Stimulated activated CD8-positive, alpha-beta memory T cell treated with anti-CD3 and anti-CD28 coated beads, Interleukin-2, amount 100 ng/mL, for 48 hours (primary cell): ENCODE data around the gene KHDRBS2.

ENCODE experiments used
- DNase-seq, 2 donors: peaks; one replicate each; pipeline ENCODE4 v3.0.0-alpha.2; 2020; ENCODE audit warnings: low read depth in 2 of 2

KHDRBS2 gene

DNA sequence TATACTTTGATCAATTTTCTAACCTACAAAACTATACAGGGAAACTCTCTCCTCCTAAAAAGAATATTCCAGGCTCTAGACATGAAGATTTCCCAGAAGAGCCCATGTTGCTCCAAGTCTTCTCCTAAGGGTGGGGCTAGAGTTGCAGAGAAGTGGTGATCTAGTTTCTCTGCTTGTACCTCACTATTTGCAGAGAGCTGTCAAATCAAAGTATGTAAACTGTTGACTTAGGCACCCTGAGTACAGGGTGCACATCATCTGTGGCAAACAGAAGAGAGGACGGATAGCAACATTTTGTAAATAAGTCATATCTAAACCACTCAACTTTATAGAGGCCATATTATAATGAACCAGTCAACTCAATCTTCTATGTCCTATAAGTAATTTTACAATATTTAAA is 250.1 kb downstream of the KHDRBS2 start:
- DNase-seq, result no peak

DNA sequence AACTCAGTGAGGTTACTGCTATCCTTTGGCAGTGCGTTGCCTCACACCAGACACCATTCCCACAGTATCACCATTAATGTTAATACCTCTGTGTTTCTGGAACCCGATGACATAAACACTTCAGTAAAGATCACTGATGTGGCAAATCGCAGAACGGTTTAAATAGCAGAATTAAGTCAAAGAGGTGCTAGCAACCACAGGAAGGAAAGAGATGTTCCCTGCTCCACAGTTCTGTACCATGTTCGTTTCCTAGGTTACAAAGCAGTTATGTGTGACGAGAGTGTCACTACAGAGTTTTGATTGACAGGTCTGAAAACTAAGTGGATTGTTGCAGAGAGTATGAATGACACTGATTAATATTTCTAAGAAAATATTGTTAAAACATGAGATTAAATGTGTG is 272.3 kb downstream of the KHDRBS2 start:
- DNase-seq, result no peak

DNA sequence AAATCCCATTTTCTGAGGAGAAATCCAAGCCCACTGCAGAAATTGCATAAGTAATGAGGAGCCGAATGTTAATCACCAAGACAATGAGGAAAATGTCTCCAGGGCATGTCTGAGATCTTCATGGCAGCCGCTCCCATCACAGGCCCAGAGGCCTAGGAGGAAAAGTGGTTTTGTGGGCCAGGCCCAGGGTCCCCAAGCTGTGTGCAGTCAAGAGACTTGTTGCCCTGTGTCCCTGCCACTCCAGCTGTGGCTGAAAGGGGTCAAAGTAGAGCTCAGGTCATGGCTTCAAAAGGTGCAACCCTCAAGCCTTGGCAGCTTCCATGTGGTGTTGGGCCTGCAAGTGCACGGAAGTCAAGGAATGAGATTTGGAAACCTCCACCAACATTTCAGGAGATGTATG is 276.6 kb downstream of the KHDRBS2 start:
- no peak for DNase-seq

DNA sequence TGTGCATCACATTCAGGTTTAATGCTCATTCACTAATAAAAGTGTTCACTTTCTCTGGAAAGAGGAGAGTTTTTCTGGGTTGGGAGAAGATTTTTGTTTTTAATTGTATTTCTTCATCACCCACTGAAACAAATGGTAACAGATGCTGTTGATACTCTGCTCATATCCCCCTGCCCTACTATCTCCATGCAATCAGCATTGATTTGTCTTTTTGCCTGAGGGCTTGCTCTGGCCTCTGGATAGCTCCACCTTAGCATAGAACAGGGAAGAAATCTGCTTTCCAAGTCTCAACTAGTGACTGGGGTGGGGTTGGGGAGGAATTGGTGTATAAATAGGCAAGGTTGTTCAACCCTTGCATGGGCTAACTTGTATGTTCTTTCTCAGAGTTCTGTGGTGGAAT is 296.4 kb downstream of the KHDRBS2 start:
- DNase-seq, result no peak

DNA sequence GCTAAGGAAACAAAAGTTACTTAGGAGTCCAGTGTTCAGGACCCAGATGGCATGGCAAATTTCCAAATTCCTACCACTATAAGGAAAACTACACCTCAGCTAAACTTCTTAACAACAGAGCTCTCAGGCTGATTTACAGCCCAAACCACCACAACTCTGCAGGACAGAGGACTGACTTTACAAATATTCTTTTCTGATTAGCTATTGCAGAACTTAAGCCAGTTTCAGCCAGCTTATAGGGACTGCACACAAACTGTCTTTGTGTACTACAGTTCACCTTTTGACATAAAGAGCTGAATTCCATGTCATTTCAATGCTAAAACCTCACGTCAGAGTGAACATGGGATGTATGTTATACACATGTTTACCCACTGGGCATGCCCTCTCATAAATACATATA is 305.4 kb downstream of the KHDRBS2 start:
- no peak for DNase-seq

DNA sequence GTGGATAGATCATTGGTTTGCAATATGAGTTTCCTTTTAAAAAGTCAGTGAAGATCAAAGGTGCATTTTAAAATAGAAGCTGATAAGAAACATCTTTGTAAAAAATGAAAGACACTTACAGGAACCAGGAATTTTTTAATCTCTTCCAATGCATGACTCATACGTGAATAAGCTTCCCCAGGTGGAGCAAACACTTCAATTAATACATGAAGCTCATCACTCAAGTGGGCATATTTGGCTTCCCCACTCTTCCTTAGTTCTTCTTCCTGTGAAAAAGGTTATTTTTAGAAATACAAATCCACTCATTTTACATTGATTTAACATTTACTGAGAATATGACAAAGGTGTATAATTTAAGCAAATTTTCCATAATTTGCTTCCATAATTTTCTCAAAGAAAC is 308.1 kb downstream of the KHDRBS2 start:
- DNase-seq, result no peak

DNA sequence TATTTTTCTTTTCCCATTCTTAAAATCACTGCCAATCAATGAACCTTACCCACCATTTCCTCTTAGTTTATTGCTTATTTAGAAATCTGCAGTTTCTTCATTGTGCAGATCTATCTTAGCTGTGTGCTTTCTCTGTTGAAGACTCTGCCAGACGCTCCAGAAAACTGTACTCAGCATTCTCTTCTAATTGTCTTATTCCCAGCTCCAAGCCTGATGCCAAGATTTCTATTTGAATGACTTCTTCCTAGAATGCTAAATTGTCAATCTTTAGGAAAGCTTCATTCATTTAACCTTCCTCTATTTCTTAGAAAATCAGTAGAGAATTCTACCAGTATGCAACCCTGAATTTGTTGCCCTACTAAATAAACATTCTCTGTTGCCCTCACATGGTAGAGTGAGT is 308.9 kb downstream of the KHDRBS2 start:
- no peak for DNase-seq

DNA sequence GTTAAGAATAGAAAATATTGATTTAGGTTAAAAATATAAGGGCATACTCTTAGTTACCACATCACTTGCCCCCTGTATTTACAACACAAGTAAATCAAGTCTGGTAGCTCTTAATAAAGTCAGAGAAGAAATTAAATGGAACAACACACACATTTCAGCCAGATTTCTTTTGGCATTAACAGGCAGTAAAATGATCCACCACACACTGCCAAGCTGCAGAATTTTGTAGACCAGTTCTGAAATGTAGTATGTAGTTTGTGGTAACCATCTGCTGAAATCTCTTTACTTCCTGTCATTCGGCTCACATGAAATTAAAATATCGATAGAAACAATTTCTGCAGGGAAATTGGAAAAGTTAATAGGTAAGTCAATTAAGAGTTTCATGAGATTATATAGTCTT is 326.8 kb downstream of the KHDRBS2 start:
- DNase-seq, result no peak

DNA sequence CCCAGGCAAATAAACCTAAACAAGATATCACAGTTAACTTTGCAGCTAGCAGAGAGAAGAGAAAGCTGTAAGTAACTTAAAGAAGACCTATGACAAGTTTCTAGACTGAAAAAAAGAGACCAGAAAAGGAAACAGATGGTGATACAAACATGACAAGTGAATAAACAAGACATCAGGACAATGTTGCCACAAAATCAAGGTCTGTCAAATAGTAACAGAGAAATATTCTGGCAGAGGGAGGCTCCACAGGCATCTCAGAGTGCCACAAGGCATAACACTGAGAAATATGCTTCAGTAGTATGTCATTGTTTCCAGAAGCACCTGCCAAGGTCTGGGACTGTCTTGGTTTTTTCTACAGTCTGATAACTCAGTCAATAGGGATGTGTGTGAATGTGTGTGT is 332.2 kb downstream of the KHDRBS2 start:
- no peak for DNase-seq

DNA sequence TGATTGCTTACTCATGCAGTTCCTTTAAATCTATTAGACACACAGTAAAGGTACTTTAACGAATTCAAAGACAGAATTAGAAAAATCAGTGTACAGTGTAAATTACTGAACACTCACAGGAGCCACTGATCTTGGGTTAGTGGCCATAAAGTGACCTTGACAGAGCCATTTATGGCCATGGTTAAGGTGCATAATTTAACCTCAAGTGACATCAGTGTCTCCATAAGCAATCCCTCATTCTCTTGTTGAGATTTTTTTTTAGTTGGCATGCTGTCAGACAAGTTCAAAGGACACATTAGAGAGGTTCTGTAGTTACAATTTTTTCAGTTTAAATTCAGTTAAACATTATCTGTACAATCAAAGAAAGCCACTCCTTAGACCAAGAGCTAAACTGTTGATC is 334.4 kb downstream of the KHDRBS2 start:
- no peak for DNase-seq

DNA sequence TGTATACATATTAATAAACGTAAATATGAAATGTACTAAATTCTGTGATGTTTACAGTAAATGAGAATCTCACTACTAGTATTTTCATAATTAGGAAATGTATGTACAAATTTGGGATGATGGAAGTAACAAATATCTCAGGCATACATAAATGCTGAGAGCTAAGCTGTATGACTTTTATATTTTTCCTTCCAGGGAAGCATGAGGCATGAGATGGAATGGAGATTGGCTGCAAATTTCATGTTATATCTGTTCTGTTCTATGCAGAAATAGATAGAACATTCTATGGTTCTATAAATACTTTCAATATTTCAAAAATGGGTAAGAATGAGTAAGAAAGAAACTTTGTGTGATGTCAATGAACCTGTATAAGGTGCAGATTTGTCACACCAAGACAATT is 335.2 kb downstream of the KHDRBS2 start:
- DNase-seq, result no peak

DNA sequence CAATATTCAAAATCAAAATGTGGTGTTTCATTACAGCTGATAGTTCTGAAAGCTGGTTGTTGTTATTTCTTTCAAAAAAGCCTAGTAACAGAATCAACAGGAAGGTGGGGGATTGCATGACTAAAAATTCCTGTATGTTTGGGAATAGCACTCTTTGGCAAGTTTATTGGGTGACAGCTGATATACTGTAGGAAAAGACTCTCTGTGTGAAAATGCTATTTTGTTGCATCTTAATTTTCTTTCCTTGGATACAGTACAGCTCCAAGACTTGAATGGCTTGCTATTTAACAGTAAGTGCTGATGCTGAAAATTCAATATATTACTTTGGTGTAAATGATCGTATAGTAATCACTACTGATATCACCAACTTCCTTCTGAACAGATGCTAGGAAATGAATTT is 336.1 kb downstream of the KHDRBS2 start:
- no peak for DNase-seq

DNA sequence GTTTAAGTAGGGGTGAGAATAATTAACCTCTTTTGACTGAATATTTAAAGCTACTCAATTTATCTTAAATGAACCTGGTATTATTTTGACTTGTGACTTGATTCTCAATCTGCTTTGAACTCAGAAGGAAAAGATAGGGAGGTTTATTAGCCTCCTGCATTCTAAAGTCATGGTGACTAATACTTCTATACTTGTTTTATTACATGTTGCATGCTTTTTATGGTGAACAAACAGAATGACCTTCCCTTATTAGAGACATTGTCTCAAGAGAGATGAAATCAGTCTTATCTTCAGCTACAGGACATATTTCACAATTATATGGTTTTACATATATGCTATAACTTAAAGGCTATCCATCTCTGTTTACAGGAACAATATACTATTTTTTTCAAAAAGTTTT is 336.9 kb downstream of the KHDRBS2 start:
- DNase-seq, result no peak

DNA sequence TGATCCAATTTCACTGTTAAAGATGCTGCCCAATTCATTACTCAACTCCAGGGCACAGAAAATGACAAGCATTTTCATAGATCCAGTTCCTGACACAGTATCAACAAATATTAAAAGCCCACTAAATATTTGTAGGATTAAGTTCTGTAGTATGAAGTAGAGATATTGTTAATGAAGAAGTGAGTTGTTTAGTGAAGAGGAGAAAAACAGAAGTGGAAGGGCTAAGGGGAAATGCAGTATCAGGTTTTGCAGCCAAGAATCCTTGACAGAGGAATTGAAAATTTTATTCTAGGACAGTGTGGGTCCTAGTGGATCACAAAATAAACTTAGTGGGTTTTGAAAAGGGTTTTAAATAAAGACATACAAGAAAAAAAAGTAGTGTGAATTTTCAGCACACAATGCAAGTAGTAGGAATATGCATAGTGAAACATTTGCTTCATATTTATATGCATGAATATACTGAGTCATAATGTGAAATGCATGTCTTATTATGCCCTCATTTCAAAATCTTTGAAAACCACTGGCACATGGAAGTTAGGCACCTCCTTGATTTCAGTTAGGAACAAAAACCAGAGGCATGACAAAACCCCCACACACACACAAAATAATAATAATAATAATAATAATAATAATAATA is 338.6 kb downstream of the KHDRBS2 start:
- no peak for DNase-seq

DNA sequence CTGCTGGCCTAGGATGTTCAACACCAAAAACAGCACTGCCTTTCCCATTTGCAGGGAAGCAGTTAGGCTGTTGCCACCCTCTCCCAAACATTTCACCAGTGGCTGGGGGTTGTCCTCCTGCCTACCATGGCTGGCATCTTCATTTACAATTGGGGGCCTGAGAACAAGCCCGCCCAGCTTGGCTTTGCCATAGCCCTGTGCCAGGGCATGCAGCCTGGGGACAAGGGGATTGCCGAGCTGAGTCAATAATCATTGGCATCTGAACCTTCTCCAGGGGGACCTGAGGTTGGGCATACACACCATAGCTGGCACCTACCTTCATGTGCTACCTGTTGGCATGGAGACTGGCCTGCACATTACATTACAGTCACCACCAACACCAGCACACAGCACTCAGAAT is 345.1 kb downstream of the KHDRBS2 start:
- no peak for DNase-seq

DNA sequence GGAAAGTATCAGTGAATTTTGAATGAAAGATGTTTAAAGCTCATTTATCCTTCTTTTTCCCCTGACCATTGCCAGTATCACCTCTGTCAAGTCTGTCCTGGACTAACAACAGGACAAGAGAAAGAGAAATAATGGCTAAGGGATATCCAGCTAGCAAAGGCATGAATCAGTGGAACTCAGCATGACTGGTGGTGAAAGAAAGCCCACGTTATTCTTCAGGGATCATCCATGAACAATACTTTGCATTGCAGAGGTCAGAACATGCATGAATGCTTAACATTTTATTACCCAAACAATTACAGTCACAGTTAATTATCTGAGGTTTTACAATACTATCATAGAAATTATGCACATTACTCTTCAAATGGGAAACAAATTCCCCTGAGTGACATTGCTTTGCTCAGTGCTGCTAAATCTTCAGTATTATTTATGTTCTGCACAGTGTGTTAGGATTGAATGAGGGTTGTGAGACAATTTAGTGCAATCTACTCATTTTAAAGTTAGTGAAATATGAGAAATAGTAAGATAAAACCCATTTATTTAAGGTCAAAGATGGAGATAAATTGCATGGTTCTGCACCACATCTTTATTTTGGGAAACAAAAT is 350.7 kb downstream of the KHDRBS2 start:
- DNase-seq, result no peak

DNA sequence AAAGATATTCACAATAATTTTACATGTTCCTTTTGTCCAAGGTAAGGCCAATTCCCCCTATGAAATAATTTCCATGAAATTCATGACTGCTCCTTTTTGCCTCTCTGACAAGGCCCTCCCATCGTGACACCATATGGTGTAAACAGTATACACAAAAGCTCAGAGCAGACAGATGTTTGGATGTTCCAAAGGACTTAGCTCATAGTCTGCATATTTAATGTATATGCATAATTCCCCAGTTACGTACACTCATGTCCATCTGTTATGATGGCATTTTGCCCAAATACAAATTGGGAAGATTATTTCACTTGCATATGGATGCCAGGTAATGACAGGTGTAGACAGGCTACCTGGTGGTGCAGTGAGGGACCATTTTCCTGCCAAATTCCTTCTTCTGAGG is 376.5 kb downstream of the KHDRBS2 start:
- no peak for DNase-seq

DNA sequence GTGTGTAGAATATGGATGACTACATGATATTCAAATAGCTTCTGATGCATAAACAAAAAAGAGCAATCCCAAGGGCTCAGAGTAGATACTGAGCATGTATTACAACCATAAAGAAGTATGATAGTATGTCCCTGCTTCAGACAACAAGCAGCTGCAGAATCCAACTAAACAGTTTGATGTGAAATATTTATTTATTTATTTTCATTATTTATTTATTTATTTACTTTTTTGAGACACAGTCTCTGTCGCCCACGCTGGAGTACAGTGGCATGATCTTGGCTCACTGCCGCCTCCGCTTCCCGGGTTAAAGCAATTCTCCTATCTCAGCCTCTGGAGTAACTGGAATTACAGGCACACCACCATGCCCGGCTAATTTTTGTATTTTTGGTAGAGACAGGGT is 384.3 kb downstream of the KHDRBS2 start:
- DNase-seq, result no peak

DNA sequence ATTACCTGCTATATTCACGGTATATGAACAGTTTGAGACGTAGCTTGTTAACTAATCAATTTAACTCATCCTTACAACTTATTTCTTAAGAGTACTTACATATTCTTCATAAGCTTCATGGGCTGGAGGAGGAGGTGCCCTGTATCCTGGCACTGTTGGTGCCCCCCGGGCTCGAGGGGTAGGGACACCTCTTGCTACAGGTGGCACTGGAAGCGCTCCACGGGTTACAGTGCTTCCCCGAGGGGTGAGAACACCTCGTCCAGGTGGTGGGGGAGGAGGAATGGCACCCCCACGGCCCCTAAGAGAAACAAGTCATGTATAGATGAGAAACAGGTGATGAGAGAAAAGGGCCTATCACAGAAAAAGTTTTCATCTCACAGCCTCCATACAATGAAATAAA is 391.5 kb downstream of the KHDRBS2 start:
- no peak for DNase-seq

DNA sequence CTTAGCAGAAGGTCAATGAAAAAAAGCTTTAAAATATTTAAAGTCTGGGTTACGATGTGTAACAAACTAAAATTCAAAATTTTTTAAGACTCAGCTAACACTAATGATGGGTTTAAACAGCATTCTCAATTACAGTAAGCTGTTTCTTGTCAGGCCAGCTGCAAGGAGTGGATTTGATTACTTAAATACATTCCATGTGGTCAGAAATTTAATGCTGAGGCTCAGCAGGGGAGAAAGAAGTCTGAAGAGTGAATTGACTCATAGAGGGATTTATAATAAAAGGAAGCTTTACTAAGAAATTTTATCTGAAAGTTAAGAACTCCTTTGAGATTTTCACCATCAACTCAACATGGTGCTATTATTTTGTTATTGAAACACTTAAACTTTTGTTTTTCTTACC is 398.6 kb downstream of the KHDRBS2 start:
- DNase-seq, result no peak

DNA sequence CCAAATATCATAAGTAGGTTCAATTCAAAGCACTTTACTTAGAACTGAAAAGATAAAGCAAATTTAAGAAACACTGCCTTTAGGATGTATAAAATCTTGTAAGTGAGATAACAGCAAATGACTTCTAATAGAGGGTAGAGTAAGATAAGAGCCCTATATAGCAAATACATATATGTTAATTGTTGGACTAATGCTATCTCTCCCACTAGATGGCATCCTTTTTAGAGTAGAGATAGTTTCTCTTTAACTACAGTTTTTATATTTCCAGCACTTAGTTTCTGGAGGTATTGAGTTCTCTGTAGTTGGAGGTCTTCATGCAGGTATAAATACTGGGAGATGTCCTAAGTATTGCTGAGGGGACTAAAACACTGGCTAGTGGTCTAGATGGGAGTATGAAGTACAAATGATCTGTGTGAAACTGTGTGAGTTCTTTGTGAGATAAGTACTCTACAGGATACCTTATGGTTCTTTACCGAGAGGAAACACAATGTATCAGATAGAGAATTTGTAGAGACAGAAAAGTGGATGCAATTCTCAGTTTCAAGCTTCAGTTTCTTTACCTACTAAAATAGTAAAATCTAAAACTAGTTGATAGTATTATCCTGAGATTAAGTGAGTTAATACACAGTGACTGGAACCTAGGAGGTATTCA is 399.3 kb downstream of the KHDRBS2 start:
- no peak for DNase-seq

DNA sequence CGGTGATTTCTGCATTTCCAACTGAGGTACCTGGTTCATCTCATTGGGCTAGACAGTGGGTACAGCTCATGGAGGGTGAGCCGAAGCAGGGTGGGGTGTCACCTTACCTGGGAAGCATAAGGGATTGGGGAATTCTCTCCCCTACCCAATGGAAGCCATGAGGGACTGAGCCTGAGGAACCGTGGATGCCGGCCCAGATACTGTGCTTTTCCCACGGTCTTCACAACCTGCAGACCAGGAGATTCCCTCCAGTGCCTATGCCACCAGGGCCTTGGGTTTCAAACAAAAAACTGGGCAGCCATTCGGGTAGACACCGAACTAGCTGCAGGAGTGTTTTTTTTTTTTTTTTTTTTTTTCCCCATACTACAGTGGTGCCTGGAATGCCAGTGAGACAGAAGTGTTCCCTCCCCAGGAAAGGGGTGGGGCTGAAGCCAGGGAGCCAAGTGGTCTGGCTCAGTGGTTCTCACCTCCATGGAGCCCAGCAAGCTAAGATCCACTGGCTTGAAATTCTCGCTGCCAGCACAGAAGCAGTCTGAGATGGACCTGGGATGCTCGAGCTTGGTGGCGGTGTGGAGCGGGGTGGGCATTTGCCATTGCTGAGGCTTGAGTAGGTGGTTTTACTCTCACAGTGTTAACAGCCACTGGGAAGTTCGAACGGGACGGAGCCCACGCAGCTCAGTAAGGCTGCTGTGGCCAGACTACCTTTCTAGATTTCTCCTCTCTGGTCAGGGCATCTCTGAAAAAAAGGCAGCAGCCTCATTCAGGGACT is 416.2 kb downstream of the KHDRBS2 start:
- no peak for DNase-seq

DNA sequence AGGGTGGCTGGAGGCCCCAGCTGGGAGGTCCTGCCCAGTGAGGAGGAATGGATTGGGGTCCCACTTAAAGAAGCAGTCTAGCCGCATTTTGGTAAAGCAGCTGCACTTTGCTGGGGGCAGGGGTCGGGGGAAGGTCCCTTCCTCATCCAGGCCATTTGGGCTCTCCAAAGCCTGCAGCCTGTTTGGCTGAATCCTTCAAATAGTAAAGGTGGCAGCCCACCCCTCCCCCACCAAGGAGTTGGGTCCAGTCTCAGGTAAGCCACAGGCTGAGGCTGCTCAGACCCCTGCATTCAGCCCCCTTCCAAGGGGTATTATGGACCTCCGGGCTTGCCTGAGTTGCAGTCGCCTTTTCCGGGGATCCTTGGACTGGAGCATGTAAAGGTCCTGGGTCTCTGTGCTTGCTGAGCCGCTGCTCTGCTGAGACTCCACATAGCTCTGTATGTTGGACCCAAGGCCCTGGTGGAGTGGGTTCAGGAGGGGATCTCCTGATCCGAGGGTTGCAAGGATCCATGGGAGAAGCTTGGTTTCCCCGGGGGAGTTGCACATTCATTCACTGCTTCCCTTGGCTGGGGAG is 417.4 kb downstream of the KHDRBS2 start:
- DNase-seq, result no peak
